Measurements from ENCODE around the gene MMP17. TPM values are rescaled to one million over a fixed set of nuclear protein-coding genes. Genes with fewer than 3 reads are reported as not detected.

The MMP17 gene
- total RNA-seq, 4 donors from 2014 or later = 0.38 to 10.1 (median 4.1) TPM

- TF ChIP-seq POLR2A (IDR thresholded peaks at IDR 0.05) (no peak), CTCF (IDR thresholded peaks at IDR 0.05) (no peak)
- Histone ChIP-seq H3K4me3 (replicated peaks in 1 of 3) (peak overlapping the region in 1 of 3 donors; percentile 30), H3K27me3 (peaks cover 10% of the 10 kb centered on the region), H3K27ac (peak overlapping the region in 1 of 3 donors; percentile 30), H3K9me3 (no peaks in the 10 kb centered on the region), H3K36me3 (no peaks in the 10 kb centered on the region), H3K4me1 (peaks cover 19 to 35% of the 10 kb centered on the region in 2 donors)
- peak in 1 of 2 donors; percentile 6 for DNase-seq
- WGBS, 2 donors = 24% methylated on average over 5 of the region's 28 CpGs; no CpG with 5 or more reads in 1 of the 2 donors
- intact Hi-C loops (cut with DNase I) = no loop called here
Measured at GRCh38 chr12:131829791-131830334, 1.7 kb downstream of the MMP17 start.

- H3K4me3 ChIP-seq (replicated peaks in 1 of 3) = peak overlapping the region in 1 of 3 donors; percentile 30
- H3K36me3 ChIP-seq = no peaks in the 10 kb centered on the region
- TF ChIP-seq POLR2A (IDR thresholded peaks at IDR 0.05) (no peak), CTCF (IDR thresholded peaks at IDR 0.05) (peak in 4 of 6 experiments; percentile 12 to 47 (median 44))
- WGBS, 2 donors = 0% methylated on average over 1 of the region's 50 CpGs; no CpG with 5 or more reads in 1 of the 2 donors
- peak; percentile 58 to 63 for DNase-seq
- intact Hi-C loops (cut with DNase I) = no loop called here
- H3K9me3 ChIP-seq = no peaks in the 10 kb centered on the region
- peaks cover 10% of the 10 kb centered on the region for H3K27me3 ChIP-seq
- peak overlapping the region in 1 of 3 donors; percentile 30 for H3K27ac ChIP-seq
- H3K4me1 ChIP-seq = peaks cover 19 to 35% of the 10 kb centered on the region in 2 donors
Measured at GRCh38 chr12:131830335-131830913, 2.2 kb downstream of the MMP17 start.

GRCh38 chr12:131830914-131831571 is 2.9 kb downstream of the MMP17 start:
- peak; percentile 10 to 28 for DNase-seq
- peaks cover 19 to 35% of the 10 kb centered on the region in 2 donors for H3K4me1 ChIP-seq
- no peaks in the 10 kb centered on the region for H3K36me3 ChIP-seq
- intact Hi-C loops (cut with DNase I) = no loop called here
- peak overlapping the region in 1 of 3 donors; percentile 30 for H3K27ac ChIP-seq
- peak overlapping the region in 1 of 3 donors; percentile 30 for H3K4me3 ChIP-seq (replicated peaks in 1 of 3)
- H3K9me3 ChIP-seq = no peaks in the 10 kb centered on the region
- 3 to 14% methylated on average over 10 to 12 of the region's 33 CpGs for WGBS, 2 donors
- peaks cover 10% of the 10 kb centered on the region for H3K27me3 ChIP-seq
- TF ChIP-seq POLR2A (IDR thresholded peaks at IDR 0.05) = no peak
- TF ChIP-seq CTCF (IDR thresholded peaks at IDR 0.05) = no peak

GRCh38 chr12:131831635-131832041 is 3.4 kb downstream of the MMP17 start:
- no peaks in the 10 kb centered on the region for H3K9me3 ChIP-seq
- peak overlapping the region in 1 of 3 donors; percentile 30 for H3K4me3 ChIP-seq (replicated peaks in 1 of 3)
- intact Hi-C loops (cut with DNase I) = no loop called here
- H3K36me3 ChIP-seq = no peaks in the 10 kb centered on the region
- no peak for DNase-seq
- 31 to 39% methylated on average over 5 of the region's 16 CpGs for WGBS, 2 donors
- TF ChIP-seq CTCF (IDR thresholded peaks at IDR 0.05) (no peak), POLR2A (IDR thresholded peaks at IDR 0.05) (no peak)
- H3K27me3 ChIP-seq = peaks cover 10% of the 10 kb centered on the region
- H3K27ac ChIP-seq = peak overlapping the region in 1 of 3 donors; percentile 30
- peaks cover 19 to 35% of the 10 kb centered on the region in 2 donors for H3K4me1 ChIP-seq

All from thyroid gland (tissue), 4 donors.